ENCODE data around the gene ZC3H7B.
"Not testable (repeated sequence)": the region's sequence is repeated elsewhere in the genome, so short reads cannot be mapped to it uniquely, and the experiment has no call there.

The ZC3H7B gene

GRCh38 chr22:41288245-41288946, 12.9 kb upstream of the ZC3H7B start:
- peak; percentile 32 for DNase-seq

GRCh38 chr22:41289671-41290070, 11.7 kb upstream of the ZC3H7B start:
- no peak for DNase-seq

DNA sequence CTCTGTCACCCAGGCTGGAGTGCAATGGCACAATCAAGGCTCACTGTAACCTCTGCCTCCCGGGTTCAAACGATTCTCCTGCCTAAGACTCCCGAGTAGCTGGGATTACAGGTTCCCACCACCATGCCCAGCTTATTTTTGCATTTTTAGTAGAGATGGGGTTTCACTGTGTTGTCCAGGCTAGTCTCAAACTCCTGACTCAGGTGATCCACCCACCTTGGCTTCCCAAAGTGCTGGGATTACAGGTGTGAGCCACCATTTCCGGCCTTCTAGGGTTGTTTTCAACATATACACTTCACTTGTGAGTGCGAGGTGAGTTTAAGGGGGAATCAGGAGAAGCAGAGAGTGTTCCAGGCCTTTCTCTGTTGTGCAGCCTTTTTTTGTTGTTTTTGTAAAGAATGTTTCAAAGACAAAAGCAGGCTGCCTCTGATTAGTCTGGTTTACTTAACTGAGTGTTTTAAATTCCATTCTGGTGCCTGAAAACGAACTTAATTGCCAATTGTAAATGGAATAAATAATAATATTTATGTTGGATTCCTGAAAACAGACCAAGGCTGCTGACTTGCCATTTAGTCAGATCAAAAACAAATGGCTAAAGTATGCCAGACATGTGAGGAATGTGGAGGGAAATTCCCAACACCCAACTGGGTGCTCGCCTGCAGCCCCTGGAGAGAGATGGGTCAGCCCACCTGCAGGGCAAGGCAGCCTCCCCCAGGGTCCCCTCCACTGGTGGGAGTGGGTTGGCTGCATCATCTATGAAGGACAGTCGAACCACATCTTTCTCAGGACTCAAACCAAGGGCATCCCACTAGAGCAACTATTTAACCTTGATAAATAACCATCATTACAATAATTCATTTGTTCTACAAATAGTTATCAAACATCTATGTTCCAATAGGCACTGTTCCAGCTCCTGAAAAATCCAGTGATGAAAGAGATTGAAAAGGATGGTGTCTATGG, 10.8 kb upstream of the ZC3H7B start:
- no peak for DNase-seq

GRCh38 chr22:41294816-41295215, 6.5 kb upstream of the ZC3H7B start:
- not testable (repeated sequence) for DNase-seq

DNA sequence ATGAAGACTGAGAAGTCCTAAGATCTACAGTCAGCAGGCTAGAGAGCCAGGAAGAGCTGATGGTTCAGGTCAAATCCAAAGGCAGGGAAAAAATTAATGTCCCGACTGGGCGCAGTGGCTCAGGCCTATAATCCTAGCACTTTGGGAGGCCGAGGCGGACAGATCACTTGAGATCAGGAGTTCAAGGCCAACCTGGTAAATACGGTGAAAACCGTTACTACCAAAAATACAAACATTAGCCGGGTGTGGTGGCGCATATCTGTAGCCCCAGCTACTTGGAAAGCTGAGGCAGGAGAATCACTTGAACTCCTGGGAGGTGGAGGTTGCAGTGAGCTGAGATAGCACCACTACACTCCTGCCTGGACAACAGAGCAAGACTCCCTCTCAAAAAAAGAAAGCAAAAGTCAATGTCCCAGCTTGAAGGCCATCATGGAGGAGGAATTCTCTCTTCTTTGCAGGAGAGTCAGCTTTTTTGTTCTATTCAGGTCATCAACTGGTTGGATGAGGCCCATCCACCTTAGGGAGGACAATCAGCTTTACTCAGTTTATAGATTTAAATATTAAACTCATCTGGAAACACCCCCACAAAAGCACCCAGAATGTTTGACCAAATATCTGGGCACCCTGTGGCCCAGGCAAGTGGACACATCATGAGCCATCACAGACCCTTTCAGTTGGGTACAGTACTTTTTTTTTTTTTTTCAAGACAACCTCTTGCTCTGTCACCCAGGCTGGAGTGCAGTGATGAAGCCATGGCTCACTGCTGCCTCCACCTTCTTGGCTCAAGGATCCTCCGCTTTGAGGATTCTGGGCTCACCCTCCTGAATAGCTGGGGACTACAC, 4.3 kb upstream of the ZC3H7B start:
- no peak for DNase-seq

DNA sequence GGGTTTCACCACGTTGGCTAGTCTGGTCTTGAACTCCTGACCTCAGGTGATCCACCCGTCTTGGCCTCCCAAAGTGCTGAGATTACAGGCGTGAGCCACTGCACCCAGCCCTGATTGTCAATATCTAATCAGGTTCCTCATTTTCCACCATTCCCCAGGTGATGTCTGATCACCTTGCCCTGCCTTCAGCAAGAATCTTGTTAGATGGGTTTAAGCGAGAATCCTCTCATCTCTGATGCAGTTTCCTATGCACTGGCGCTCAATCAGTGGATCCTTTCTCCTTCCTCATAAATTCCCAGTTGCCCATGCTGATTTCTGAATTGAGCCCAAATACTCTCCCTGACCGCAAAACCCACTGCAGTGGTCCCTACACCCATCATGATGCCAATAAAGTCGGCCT, 664 bp upstream of the ZC3H7B start:
- DNase-seq, result no peak

DNA sequence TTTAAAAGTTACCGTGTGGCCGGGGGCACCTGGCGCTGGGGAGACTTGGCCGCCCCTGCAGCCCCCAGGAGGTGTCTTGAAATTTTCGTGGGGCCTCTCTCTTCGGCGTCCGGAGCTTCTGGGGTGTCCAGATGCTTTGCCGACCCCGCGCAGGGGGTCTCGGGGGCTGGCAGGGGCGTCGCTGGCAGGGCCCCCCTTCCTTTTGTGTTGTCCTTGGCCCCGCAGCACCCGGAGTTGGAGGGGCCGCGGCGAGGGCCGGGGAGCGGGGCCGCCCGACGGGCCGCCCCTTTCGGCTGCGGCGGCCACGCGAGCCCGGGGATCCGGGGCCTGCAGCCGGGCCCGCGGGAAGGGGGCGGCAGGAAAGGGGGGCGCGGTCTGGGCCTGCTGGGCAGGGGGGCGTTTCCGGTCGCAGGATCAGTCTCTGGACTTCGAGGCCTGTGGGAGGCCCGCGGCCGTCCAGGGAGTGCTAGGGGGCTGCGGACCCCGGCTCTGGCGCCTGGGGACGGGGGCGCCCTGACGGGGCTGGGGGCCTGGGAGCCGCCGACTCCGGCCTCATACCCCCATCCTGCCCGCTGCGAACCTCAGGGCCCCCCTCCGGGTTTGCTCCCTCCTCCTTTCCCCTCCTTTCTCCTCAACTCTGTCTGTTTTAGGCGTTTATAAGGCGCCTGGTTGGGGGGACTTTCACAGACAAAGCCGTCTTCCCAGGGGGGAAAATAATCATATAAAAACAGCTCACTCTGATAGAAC, 869 bp downstream of the ZC3H7B start:
- no peak for DNase-seq

- no peak for DNase-seq
Measured at GRCh38 chr22:41302811-41303210, 1.5 kb downstream of the ZC3H7B start.

- no peak for DNase-seq
Measured at GRCh38 chr22:41305646-41306045, 4.3 kb downstream of the ZC3H7B start.

DNA sequence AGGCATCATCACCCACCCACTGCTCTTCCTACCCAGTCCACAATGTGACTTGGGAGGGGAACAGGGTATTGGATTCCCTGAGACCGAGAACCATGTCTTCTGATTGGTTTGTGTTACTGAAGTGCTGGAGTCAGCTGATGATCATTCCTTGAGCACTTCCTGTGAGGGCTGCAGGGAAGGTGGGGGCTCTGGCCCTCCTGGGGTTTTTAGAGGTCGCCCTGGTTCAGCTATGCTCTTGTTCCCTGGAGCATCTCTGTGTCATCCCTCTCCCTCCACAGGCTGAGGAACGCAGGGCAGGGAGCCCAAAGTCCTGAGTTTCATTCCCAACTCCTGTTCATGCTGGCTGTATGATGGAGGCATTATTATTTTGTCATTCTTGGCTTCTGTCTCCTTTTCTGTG, 6.7 kb downstream of the ZC3H7B start:
- DNase-seq, result no peak

GRCh38 chr22:41308544-41308947, 7.2 kb downstream of the ZC3H7B start:
- DNase-seq, result no peak

DNA sequence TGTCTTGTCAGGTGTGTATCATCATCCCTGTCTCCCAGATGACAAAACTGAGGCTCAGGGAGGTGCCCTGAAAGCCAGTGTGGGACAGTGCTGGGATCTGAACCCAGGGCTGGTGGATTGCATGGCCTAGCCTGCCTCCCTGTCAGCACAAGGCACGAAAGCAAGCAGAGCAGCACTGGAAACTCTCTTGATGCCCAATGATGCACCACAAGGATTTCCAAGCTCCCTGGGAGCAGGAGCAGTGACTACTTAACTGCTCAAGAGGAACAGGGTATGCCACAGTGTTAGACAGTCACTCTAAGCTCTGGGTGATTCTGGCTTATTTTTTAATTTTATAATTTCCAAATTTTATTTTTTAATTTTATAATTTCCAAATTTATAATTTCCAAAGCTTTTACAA, 9.0 kb downstream of the ZC3H7B start:
- no peak for DNase-seq

GRCh38 chr22:41311487-41311886, 10.2 kb downstream of the ZC3H7B start:
- no peak for DNase-seq

DNA sequence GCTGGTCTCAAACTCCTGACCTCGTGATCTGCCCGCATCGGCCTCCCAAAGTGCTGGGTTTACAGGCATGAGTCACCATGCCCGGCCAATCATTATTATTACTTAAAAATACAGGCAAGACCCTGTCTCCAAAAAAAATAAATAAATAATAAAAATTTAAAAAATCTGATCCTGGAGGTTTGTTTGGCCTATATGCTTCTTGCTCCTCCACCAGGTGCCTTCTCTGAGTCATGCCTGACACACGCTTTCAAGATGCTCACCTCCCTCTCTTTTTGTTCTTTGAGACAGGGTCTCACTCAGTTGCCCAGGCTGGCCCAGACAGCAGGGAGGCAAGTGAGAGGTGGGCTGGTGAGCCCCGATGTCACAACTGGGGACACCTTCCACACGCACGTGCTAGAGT, 13.5 kb downstream of the ZC3H7B start:
- DNase-seq, result no peak

GRCh38 chr22:41315586-41315985, 14.3 kb downstream of the ZC3H7B start:
- DNase-seq, result no peak

GRCh38 chr22:41320416-41321240, 19.3 kb downstream of the ZC3H7B start:
- DNase-seq, result no peak

- DNase-seq, result no peak
Measured at GRCh38 chr22:41324821-41325528, 23.6 kb downstream of the ZC3H7B start.

GRCh38 chr22:41327124-41327523, 25.8 kb downstream of the ZC3H7B start:
- DNase-seq, result no peak

- no peak for DNase-seq
Measured at GRCh38 chr22:41330169-41330568, 28.8 kb downstream of the ZC3H7B start.

GRCh38 chr22:41332217-41332939, 31.1 kb downstream of the ZC3H7B start:
- DNase-seq, result no peak
